CD4-positive, alpha-beta T cell treated with Interleukin-21 for 1 hour (primary cell): ENCODE results near the gene SKI.

Experiments
- DNase-seq: peaks from one replicate; pipeline ENCODE4 v3.0.0-alpha.2; 2020

SKI gene

GRCh38 chr1:2267051-2267830, 39.1 kb downstream of the SKI start:
- no peak for DNase-seq

GRCh38 chr1:2267862-2268261, 39.7 kb downstream of the SKI start:
- no peak for DNase-seq

- no peak for DNase-seq
Observed at GRCh38 chr1:2268285-2269056, 40.4 kb downstream of the SKI start.

- no peak for DNase-seq
Observed at GRCh38 chr1:2269193-2269921, 41.2 kb downstream of the SKI start.

GRCh38 chr1:2269922-2270259, 41.8 kb downstream of the SKI start:
- no peak for DNase-seq

GRCh38 chr1:2270260-2271100, 42.4 kb downstream of the SKI start:
- no peak for DNase-seq

- no peak for DNase-seq
Observed at GRCh38 chr1:2271211-2271721, 43.1 kb downstream of the SKI start.

- no peak for DNase-seq
Observed at GRCh38 chr1:2271841-2272655, 43.9 kb downstream of the SKI start.

- DNase-seq, result no peak
Observed at GRCh38 chr1:2272686-2273400, 44.7 kb downstream of the SKI start.

- no peak for DNase-seq
Observed at GRCh38 chr1:2273401-2274090, 45.4 kb downstream of the SKI start.

- no peak for DNase-seq
Observed at GRCh38 chr1:2274231-2274928, 46.3 kb downstream of the SKI start.

GRCh38 chr1:2274929-2275475, 46.9 kb downstream of the SKI start:
- DNase-seq, result no peak

- DNase-seq, result no peak
Observed at GRCh38 chr1:2275796-2276536, 47.8 kb downstream of the SKI start.

GRCh38 chr1:2276803-2277580, 48.9 kb downstream of the SKI start:
- DNase-seq, result no peak

- DNase-seq, result no peak
Observed at GRCh38 chr1:2277741-2278488, 49.8 kb downstream of the SKI start.

GRCh38 chr1:2278591-2279209, 50.6 kb downstream of the SKI start:
- no peak for DNase-seq

- DNase-seq, result no peak
Observed at GRCh38 chr1:2279210-2279639, 51.1 kb downstream of the SKI start.
